Activated CD4-positive, CD25-positive, alpha-beta regulatory T cell treated with anti-CD3 and anti-CD28 coated beads, Interleukin-2, amount 50 U/mL, for 72 hours (primary cell): Measurements from ENCODE around the gene ZSCAN2.
A peak's percentile ranks its signal among the peaks of the same experiment; 100 is the strongest.
"Not testable (repeated sequence)": the region's sequence is repeated elsewhere in the genome, so short reads cannot be mapped to it uniquely, and the experiment has no call there.

Experiments
- DNase-seq: peaks from one replicate; pipeline ENCODE4 v3.0.0; 2021

ZSCAN2 gene

GRCh38 chr15:84599906-84600305 is 903 bp upstream of the ZSCAN2 start:
- no peak for DNase-seq

DNA sequence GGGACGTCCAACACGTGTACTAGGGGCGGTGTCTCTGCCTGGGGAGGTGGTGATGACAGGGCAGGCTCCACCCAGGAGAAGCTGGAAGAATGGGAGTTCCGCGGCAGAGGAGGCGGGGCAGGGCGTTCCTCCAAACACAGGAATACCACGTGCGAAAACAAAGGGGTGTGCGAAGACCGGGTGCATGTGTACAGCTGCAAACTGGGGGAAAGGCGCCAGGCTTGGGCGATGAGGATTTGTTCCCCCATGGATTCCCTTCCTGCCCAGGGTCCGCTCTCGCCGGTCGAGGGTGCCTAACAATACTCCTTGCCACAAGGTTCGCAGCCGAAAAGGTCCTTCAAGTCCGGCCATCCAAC is 500 bp upstream of the ZSCAN2 start:
- no peak for DNase-seq

DNA sequence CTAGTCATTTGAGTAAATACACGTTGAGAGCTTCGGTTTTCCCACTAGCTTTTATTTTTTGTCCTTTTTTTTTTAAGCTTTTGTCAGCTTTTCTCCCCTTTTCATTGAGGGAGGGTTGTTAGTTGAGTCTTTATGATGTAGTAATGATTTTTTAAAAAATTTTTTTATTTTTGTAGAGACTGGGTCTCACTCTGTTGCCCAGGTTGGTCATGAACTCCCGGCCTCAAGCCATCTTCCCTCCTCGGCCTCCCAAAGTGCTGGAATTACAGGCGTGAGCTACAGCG is 688 bp downstream of the ZSCAN2 start:
- DNase-seq = no peak

GRCh38 chr15:84603630-84604379 is 3.0 kb downstream of the ZSCAN2 start:
- no peak for DNase-seq

GRCh38 chr15:84604826-84605553 is 4.2 kb downstream of the ZSCAN2 start:
- DNase-seq = no peak

- no peak for DNase-seq
These were observed 4.7 kb downstream of the ZSCAN2 start for GRCh38 chr15:84605554-84605882.

DNA sequence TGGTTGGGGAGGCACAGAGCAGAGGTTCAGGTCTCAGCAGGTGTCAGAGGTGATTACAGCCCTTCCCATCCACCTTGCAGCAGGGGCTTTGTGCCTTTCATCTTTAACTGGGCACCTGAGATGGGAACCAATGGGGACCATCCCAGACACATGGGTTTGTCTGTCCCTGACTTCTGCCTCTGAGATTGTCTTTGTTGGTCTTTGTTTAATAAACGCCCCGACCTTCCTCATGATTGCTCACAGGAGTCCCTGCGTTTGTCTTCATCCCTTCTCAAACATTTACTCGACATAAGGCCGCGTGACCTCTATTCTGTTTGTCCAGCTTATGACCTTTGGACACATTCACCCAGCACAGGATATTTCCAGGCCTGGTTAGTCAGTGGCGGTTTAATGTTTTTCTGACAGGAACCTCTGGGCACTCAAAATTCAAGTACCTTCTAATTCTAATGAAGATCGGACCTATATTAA is 5.9 kb downstream of the ZSCAN2 start:
- no peak for DNase-seq

DNA sequence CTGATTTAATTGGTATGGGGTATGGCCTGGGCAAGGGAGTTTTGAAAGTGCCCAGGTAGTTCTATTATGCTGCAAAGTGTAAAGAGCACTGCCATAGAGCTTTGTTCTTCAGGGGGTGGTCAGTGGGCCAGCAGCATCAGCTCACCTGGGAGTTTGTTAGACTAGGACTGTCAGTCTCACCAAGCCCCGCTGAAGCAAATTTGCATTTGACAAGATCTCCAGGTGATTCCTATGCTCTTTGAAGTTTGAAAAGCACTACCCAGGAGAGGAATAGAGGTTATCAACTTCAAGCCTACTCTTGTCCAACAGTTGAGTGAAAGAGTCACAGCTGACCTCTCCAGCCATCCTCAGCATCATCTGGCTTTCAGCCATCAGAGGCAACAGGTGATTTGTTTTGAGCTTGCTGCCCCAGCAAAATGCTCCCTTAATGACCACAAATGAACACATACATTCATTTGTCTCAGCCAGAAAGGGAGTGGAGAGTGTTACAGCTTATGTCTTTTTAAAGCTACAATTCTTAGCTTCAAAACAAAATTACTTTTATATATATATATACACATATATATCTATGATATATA is 8.0 kb downstream of the ZSCAN2 start:
- DNase-seq = no peak

DNA sequence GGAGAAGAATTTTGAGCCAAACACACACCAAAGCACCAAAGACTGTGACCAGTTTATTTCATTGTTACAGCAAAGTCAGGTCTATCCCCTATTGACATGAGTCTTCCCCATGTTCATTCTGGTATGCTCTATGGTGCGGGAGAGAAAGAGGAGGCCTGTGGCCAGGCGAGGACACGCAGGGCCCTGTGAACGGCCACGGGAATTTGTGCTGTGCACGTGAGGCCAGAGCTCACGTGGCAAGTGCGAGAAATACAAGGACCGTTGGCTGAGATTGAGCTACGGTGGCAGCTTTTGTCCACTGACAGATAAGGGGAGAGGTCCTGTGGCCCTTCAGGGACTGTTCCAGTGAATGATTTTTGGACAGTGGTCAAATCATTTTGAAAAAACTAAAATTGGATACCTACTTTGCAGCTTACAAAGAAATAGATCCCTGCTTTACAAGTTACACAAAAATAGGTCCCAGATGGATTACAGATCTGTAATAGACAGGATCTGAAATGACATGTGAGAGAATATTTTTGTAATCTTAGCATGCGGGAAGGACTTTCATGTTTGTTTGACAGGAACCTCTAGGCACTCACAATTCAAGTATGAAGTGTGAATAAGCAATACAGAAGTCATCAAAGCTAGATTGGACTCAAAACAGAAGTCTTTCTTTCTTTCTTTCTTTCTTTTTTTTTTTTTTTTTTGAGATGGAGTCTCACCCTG is 9.2 kb downstream of the ZSCAN2 start:
- DNase-seq = no peak

DNA sequence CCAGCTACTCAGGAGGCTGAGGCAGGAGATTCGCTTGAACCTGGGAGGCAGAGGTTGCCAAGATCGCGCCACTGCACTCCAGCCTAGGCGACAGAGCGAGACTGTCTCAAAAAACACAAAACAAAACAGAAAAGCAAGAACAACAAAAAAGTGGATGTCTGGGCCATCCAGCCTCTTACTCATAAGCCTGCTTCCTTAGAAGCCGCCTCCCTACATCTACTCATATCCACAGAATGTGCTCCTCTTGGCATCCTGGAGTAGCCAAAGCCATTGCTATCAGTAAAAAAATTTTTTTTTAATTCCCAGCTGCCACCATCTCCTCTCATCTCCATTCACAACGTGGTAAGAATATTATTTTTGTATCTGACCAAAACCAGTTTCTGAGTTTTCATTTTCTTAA is 10.8 kb downstream of the ZSCAN2 start:
- DNase-seq = no peak

DNA sequence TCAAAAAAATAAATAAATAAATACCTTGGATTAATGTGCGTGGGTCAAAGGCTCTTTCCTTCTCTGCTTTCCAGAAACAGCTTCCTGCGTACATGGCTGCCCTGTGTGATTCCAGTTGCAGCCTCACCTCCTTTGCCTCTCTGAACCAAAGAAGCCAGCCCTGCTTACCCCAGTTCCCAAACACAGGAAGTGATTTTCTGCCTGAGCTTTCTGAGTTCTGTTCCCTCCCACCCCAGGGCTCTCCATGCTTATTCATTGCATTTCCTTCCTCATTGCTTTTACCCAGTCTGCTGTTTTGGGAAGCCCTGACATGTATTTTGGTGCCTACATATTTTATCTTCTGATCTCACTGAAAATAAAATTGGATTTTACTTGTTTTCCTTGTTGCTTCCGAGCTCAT is 15.4 kb downstream of the ZSCAN2 start:
- no peak for DNase-seq

DNA sequence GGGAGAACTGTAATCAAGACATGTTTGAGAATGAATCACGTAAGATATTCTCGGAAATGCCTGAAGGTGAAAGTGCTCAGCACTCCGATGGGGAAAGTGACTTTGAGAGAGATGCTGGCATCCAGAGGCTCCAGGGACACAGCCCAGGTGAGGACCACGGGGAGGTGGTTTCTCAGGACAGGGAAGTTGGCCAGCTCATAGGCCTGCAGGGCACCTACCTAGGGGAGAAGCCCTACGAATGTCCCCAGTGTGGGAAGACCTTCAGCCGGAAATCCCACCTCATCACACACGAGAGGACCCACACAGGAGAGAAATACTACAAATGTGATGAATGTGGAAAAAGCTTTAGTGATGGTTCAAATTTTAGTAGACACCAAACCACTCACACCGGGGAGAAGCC is 19.8 kb downstream of the ZSCAN2 start:
- DNase-seq = no peak

GRCh38 chr15:84621358-84621979 is 20.7 kb downstream of the ZSCAN2 start:
- no peak for DNase-seq

- no peak for DNase-seq
These were observed 23.6 kb downstream of the ZSCAN2 start for GRCh38 chr15:84624359-84624758.

GRCh38 chr15:84625123-84625522 is 24.3 kb downstream of the ZSCAN2 start:
- DNase-seq = no peak

GRCh38 chr15:84629033-84629432 is 28.2 kb downstream of the ZSCAN2 start:
- no peak for DNase-seq

DNA sequence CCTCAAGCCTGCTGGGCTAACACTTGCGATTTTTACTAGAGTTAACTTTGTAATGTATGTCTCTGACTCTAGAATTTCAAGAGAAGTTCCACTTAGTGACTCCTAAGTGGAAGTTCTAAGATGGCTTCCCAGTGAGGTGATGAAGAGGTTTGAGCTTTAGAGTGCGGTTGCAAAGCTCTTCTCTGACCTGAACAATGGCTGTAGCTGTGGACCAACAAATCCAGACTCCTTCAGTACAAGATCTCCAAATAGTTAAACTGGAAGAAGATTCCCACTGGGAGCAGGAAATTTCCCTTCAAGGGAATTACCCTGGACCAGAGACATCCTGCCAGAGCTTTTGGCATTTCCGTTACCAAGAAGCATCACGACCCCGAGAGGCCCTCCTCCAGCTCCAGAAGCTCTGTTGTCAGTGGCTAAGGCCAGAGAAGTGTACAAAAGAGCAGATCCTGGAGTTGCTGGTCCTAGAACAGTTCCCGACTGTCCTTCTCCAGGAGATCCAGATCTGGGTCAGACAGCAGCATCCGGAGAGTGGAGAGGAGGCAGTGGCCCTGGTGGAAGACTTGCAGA is 31.0 kb downstream of the ZSCAN2 start:
- no peak for DNase-seq

GRCh38 chr15:84633311-84634227 is 32.8 kb downstream of the ZSCAN2 start:
- peak; percentile 66 for DNase-seq

DNA sequence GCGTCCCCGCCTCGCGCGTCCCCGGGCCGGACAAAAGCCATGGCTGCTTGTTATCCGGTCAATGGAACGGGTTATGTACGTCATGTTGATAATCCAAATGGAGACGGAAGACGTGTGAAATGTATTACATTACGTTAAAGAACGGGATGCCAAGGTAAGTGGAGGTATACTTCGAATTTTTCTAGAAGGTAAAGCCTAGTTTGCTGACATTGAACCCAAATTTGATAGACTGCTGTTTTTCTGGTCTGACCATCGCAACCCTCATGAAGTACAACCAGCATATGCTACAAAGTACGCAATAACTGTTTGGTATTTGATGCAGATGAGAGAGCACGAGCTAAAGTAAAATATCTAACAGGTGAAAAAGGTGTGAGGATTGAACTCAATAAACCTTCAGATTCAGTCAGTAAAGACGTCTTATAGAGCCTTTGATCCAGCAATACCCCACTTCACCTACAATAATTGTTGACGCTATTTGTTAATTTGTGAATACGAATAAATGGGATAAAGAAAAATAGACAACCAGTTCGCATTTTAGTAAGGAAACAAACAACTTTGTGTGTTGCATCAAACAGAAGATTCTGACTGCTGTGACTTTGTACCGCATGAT is 33.5 kb downstream of the ZSCAN2 start:
- DNase-seq = no peak

DNA sequence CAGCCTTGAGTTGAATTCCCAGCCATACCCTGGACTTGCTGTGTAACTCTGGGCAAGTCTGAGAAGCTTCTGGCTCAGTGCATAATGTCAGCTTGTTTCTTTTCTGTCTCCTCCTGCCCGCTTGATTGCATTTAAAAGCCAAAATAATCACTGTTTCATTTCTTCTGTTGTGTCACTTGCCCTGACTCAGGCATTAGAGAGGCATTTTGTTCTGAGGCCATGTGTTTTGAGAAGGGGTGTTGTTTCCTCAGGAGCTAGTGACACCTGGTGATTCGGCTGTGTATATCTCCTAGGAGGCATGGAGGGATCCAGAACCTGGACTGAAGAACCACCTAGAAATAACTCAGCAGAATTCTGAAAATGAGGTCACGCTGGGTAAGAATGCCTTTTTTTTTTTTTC is 37.3 kb downstream of the ZSCAN2 start:
- no peak for DNase-seq

DNA sequence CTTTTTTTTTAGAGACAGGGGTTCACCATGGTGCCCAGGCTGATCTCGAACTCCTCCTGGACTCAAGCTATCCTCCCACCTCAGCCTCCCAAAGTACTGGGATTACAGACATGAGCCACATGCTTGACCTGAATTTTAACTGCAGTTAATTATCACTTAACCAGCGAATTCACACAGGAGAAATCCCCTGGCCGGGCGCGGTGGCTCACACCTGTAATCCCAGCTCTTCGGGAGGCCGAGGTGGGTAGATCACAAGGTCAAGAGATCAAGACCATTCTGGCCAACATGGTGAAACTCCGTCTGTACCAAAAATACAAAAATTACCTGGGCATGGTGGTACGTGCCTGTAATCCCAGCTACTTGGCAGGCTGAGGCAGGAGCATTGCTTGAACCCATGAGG is 41.1 kb downstream of the ZSCAN2 start:
- not testable (repeated sequence) for DNase-seq

GRCh38 chr15:84642640-84643039 is 41.8 kb downstream of the ZSCAN2 start:
- not testable (repeated sequence) for DNase-seq
